CD8-positive, alpha-beta memory T cell (primary cell): Measurements from ENCODE around the gene DCDC2C. TPM values are rescaled to one million over a fixed set of nuclear protein-coding genes. Genes with fewer than 3 reads are reported as not detected.

Experiments
- CTCF ChIA-PET: fragments of 350-600 bp; sonication (Branson Sonifier 250); formaldehyde crosslinking; loops from one replicate; lab custom pipeline; 2021; ENCODE audit warnings: antibody characterized with exemption; lab: Charles Lee
- POLR2A ChIA-PET: fragments of 350-600 bp; sonication (Branson Sonifier 250); formaldehyde crosslinking; loops from one replicate; lab custom pipeline; 2021; ENCODE audit warnings: antibody characterized with exemption; lab: Charles Lee
- DNase-seq, 5 donors: peaks; one replicate each; pipeline versions ENCODE4 v3.0.0 to v3.0.0-alpha.2; 2020 to 2022; ENCODE audit warnings: mixed read lengths in 1 of 5
- H3K27ac ChIP-seq: one replicate; pipeline ENCODE4 v1.7.0; 2013; ENCODE audit warnings: low read depth, mild to moderate bottlenecking, low read length, moderate library complexity
- H3K27me3 ChIP-seq: 2 replicates; pipeline ENCODE4 v1.7.0; 2013; ENCODE audit warnings: low read length, mild to moderate bottlenecking; ENCODE audit not compliant: insufficient read depth, poor library complexity, severe bottlenecking
- H3K36me3 ChIP-seq: 2 replicates; pipeline ENCODE4 v1.7.0; 2013; ENCODE audit warnings: mild to moderate bottlenecking, low read length, moderate library complexity; ENCODE audit not compliant: insufficient read depth
- H3K4me1 ChIP-seq: 2 replicates; pipeline ENCODE4 v1.7.0; 2013; ENCODE audit warnings: mild to moderate bottlenecking, low read length, moderate library complexity; ENCODE audit not compliant: insufficient read depth
- H3K4me3 ChIP-seq: 2 replicates; pipeline ENCODE4 v1.7.0; 2013; ENCODE audit warnings: mild to moderate bottlenecking, low read length
- H3K9me3 ChIP-seq: 2 replicates; pipeline ENCODE4 v1.7.0; 2013; ENCODE audit warnings: mild to moderate bottlenecking, low read length
- H3K27ac Mint-ChIP-seq, 8 donors: one replicate each; pipeline ENCODE4 v1.8.0; 2020 to 2021; ENCODE audit warnings: mixed read lengths in 8 of 8, mild to moderate bottlenecking in 6 of 8, inconsistent platforms in 3 of 8, moderate library complexity in 3 of 8
- H3K27me3 Mint-ChIP-seq, 2 donors: one replicate each; pipeline ENCODE4 v1.8.0; 2020 to 2021; ENCODE audit warnings: mixed read lengths in 2 of 2, mild to moderate bottlenecking in 1 of 2, moderate library complexity in 1 of 2
- H3K36me3 Mint-ChIP-seq, 3 donors: one replicate each; pipeline ENCODE4 v1.8.0; 2020 to 2021; ENCODE audit warnings: mixed read lengths in 3 of 3, inconsistent platforms in 1 of 3, mild to moderate bottlenecking in 1 of 3
- H3K4me1 Mint-ChIP-seq, 3 donors: one replicate each; pipeline ENCODE4 v1.8.0; 2020 to 2021; ENCODE audit warnings: mixed read lengths in 3 of 3, inconsistent platforms in 1 of 3, mild to moderate bottlenecking in 1 of 3
- H3K4me3 Mint-ChIP-seq, 7 donors: one replicate each; pipeline ENCODE4 v1.8.0; 2020 to 2021; ENCODE audit warnings: mixed read lengths in 7 of 7, mild to moderate bottlenecking in 6 of 7, moderate library complexity in 4 of 7, inconsistent platforms in 2 of 7
- H3K9me3 Mint-ChIP-seq, 5 donors: one replicate each; pipeline ENCODE4 v1.8.0; 2020 to 2022; ENCODE audit warnings: mixed read lengths in 5 of 5, mild to moderate bottlenecking in 3 of 5, moderate library complexity in 2 of 5, inconsistent platforms in 1 of 5
- polyA plus RNA-seq: library from polyadenylated mRNA; unstranded; fragments of 300-500 nt; fragmentation: Illumina TruSeq; gene quantifications from one replicate; pipeline ENCODE4 v1.2.3, GENCODE V29; 2021
- total RNA-seq, 2 experiments: library from RNA; stranded (reverse); gene quantifications; one replicate each; pipeline ENCODE4 v1.2.3, GENCODE V29; 2021

DCDC2C gene
- total and polyA plus RNA-seq, 3 experiments from 2014 or later = not detected

DNA sequence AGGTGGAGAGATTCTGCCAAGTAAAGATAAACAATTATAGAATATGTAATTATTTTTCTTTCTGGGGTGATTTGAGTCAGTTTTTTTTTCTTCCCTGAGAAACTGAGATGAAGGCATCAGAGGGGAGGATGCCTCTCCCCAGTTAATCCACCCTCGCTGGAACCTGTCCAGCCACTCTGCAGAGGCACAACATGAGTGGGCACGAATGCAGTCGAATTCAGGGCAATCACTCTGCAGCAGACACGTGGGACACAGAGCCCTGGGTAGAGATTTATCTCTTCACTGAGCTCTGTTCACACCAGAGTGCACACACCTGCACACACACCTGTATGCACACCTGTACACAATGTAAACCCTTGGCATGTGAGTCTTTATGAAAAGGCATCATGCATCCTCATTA is 154.2 kb downstream of the DCDC2C start:
- H3K4me1 ChIP-seq = no peaks in the 10 kb centered on the region
- ChIA-PET CTCF (no interaction called here), POLR2A (no interaction called here)
- H3K4me3 ChIP-seq = no peak overlapping the region
- H3K27me3 Mint-ChIP-seq = peaks cover 0 to 3% of the 10 kb centered on the region in 2 donors
- no peak for DNase-seq
- no peak overlapping the region for H3K27ac ChIP-seq
- H3K27ac Mint-ChIP-seq = no peak overlapping the region
- no peak overlapping the region for H3K4me3 Mint-ChIP-seq
- H3K9me3 Mint-ChIP-seq = peaks cover 6 to 13% (median 10%) of the 10 kb centered on the region in 5 donors
- no peaks in the 10 kb centered on the region for H3K4me1 Mint-ChIP-seq
- H3K36me3 Mint-ChIP-seq = no peaks in the 10 kb centered on the region
- no peaks in the 10 kb centered on the region for H3K36me3 ChIP-seq
- H3K9me3 ChIP-seq = no peaks in the 10 kb centered on the region
- no peaks in the 10 kb centered on the region for H3K27me3 ChIP-seq

- DNase-seq = no peak
These were observed 161.8 kb downstream of the DCDC2C start for GRCh38 chr2:3864943-3865865.

DNA sequence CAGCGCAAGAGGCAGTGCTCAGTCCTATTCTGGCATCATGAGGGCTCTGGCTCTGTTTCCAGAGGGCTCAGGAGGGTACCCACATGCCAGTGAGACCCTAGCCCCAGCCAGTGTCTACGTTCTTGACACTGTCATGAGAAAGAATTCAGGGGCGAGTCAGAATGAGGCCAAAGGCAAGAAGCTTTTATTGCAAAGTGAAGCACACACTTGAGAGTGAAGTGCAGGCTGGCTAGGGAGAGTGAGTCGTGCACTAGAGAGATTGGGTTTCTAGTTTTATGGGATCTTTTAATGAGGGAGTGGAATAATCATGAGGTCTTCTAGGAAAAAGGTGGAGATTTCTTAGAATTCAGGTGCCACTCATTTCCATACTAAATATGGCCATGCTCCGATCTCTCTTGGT is 164.1 kb downstream of the DCDC2C start:
- Histone ChIP-seq H3K27me3 (no peaks in the 10 kb centered on the region), H3K9me3 (no peaks in the 10 kb centered on the region), H3K4me3 (no peak overlapping the region), H3K27ac (no peak overlapping the region), H3K36me3 (no peaks in the 10 kb centered on the region), H3K4me1 (no peaks in the 10 kb centered on the region)
- Mint-ChIP-seq H3K27ac (no peak overlapping the region), H3K36me3 (no peaks in the 10 kb centered on the region), H3K4me1 (no peaks in the 10 kb centered on the region), H3K27me3 (no peaks in the 10 kb centered on the region), H3K4me3 (no peak overlapping the region), H3K9me3 (no peaks in the 10 kb centered on the region)
- ChIA-PET CTCF (no interaction called here), POLR2A (no interaction called here)
- no peak for DNase-seq

More at GRCh38 chr2:3864943-3865865, 161.8 kb downstream of the DCDC2C start:
- Mint-ChIP-seq H3K4me1 (no peaks in the 10 kb centered on the region), H3K9me3 (peaks cover 0 to 3% (median 0%) of the 10 kb centered on the region in 5 donors), H3K4me3 (no peak overlapping the region), H3K27me3 (no peaks in the 10 kb centered on the region), H3K36me3 (no peaks in the 10 kb centered on the region), H3K27ac (no peak overlapping the region)
- H3K27ac ChIP-seq = no peak overlapping the region
- CTCF ChIA-PET = no interaction called here
- H3K4me3 ChIP-seq = no peak overlapping the region
- POLR2A ChIA-PET = no interaction called here
- H3K36me3 ChIP-seq = no peaks in the 10 kb centered on the region
- no peaks in the 10 kb centered on the region for H3K4me1 ChIP-seq
- no peaks in the 10 kb centered on the region for H3K27me3 ChIP-seq
- H3K9me3 ChIP-seq = no peaks in the 10 kb centered on the region

GRCh38 chr2:3868012-3868805 is 164.8 kb downstream of the DCDC2C start:
- Histone ChIP-seq H3K36me3 (no peaks in the 10 kb centered on the region), H3K4me3 (no peak overlapping the region), H3K9me3 (no peaks in the 10 kb centered on the region), H3K4me1 (no peaks in the 10 kb centered on the region), H3K27ac (no peak overlapping the region), H3K27me3 (no peaks in the 10 kb centered on the region)
- Mint-ChIP-seq H3K27me3 (no peaks in the 10 kb centered on the region), H3K9me3 (no peaks in the 10 kb centered on the region), H3K27ac (no peak overlapping the region), H3K4me1 (no peaks in the 10 kb centered on the region), H3K4me3 (no peak overlapping the region), H3K36me3 (no peaks in the 10 kb centered on the region)
- POLR2A ChIA-PET = no interaction called here
- CTCF ChIA-PET = no interaction called here
- DNase-seq = no peak

DNA sequence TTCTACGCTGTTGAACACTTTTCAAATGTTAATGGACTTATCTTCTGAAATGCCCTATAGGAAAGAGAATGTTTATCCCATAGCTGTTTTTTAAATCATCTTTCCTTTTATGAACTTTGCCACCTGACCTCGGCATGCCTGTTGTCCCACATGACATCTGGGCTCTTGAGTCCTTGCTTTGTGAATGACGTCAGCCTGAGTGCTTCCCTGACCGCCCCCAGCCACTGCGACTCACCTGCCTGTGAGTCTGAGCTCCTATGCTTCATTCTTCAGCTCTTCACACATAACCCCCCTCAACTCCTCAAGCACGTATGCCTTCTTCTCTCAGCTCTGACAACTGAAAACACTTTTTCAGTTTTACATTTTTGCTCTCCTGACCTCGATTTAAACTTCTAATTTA is 166.8 kb downstream of the DCDC2C start:
- H3K27ac Mint-ChIP-seq = no peak overlapping the region
- POLR2A ChIA-PET = no interaction called here

DNA sequence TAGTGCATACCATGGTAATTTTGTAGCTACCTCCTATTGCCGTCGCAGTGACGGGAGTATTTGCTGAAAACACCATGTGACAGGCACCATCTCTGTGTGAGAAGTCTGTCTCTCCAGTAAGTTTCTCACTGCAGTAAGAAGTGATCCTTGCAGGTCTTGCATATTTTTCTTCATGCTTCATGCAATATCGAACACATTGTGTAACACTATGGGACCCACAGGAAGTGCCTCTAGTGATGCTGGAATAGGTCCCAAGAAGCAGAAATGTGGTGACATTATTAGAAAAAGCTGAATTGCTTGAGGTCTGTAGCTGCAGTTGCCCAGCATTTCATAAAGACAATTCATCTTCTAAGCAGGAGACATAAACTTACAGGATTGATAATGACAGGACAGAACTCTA is 167.6 kb downstream of the DCDC2C start:
- no peaks in the 10 kb centered on the region for H3K27me3 ChIP-seq
- Mint-ChIP-seq H3K27me3 (no peaks in the 10 kb centered on the region), H3K9me3 (no peaks in the 10 kb centered on the region), H3K4me1 (no peaks in the 10 kb centered on the region), H3K4me3 (no peak overlapping the region), H3K27ac (no peak overlapping the region), H3K36me3 (no peaks in the 10 kb centered on the region)
- DNase-seq = no peak
- H3K4me3 ChIP-seq = no peak overlapping the region
- ChIA-PET POLR2A (no interaction called here), CTCF (no interaction called here)
- no peaks in the 10 kb centered on the region for H3K9me3 ChIP-seq
- no peaks in the 10 kb centered on the region for H3K4me1 ChIP-seq
- no peaks in the 10 kb centered on the region for H3K36me3 ChIP-seq
- no peak overlapping the region for H3K27ac ChIP-seq

More for the DNA sequence above, 166.8 kb downstream of the DCDC2C start:
- H3K4me1 Mint-ChIP-seq = no peaks in the 10 kb centered on the region
- no peaks in the 10 kb centered on the region for H3K36me3 Mint-ChIP-seq
- H3K27me3 Mint-ChIP-seq = no peaks in the 10 kb centered on the region
- CTCF ChIA-PET = no interaction called here
- Histone ChIP-seq H3K36me3 (no peaks in the 10 kb centered on the region), H3K4me1 (no peaks in the 10 kb centered on the region), H3K27me3 (no peaks in the 10 kb centered on the region), H3K4me3 (no peak overlapping the region), H3K27ac (no peak overlapping the region), H3K9me3 (no peaks in the 10 kb centered on the region)
- H3K4me3 Mint-ChIP-seq = no peak overlapping the region
- DNase-seq = no peak
- no peaks in the 10 kb centered on the region for H3K9me3 Mint-ChIP-seq

DNA sequence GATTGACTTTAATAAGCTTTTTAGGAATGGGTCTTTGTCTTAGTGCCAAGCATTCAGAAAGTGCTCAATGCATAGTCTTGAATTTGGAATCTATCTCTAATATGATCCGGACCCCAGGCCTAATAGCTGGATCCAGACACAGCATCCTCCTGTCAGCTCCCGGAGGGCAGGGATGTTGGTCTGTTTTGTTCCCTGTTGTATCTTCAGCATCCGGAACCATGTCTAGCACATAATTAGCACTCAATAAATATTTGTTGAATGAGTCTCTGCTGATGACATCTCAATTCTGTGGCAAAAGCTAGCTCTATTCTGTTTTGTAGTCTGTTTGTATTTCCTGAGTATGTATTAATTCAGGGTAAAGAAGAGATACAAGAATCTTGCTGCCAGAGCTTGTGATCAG is 169.1 kb downstream of the DCDC2C start:
- no peak overlapping the region for H3K27ac Mint-ChIP-seq
- Histone ChIP-seq H3K4me3 (no peak overlapping the region), H3K36me3 (no peaks in the 10 kb centered on the region), H3K27ac (no peak overlapping the region), H3K9me3 (no peaks in the 10 kb centered on the region), H3K27me3 (no peaks in the 10 kb centered on the region), H3K4me1 (no peaks in the 10 kb centered on the region)
- no peaks in the 10 kb centered on the region for H3K4me1 Mint-ChIP-seq
- DNase-seq = no peak
- CTCF ChIA-PET = no interaction called here
- no peaks in the 10 kb centered on the region for H3K36me3 Mint-ChIP-seq
- POLR2A ChIA-PET = no interaction called here
- no peaks in the 10 kb centered on the region for H3K27me3 Mint-ChIP-seq
- peaks cover 0 to 2% (median 0%) of the 10 kb centered on the region in 5 donors for H3K9me3 Mint-ChIP-seq
- no peak overlapping the region for H3K4me3 Mint-ChIP-seq

DNA sequence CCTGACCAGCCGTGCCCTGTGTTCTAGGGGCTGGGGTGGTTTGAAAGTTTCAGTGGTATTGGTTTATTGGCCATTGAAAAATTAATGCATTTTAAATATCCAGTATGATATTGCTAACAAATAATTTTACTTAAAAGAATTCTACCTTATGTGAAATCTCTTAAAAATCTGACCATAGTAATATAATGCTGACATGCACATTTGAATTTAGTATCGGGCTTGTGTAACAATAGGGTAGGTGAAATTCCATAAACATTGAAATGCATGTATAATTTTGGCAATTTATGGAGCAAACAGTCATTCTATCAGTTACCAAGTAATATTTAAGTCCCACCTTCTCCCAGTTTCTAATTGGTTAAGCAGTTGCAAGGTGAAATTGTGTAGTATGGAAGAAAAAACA is 170.5 kb downstream of the DCDC2C start:
- Mint-ChIP-seq H3K4me3 (no peak overlapping the region), H3K4me1 (no peaks in the 10 kb centered on the region), H3K27ac (no peak overlapping the region), H3K27me3 (no peaks in the 10 kb centered on the region), H3K36me3 (no peaks in the 10 kb centered on the region), H3K9me3 (peaks cover 0 to 2% (median 0%) of the 10 kb centered on the region in 5 donors)
- no peaks in the 10 kb centered on the region for H3K27me3 ChIP-seq
- H3K4me3 ChIP-seq = no peak overlapping the region
- ChIA-PET POLR2A (no interaction called here), CTCF (no interaction called here)
- no peak for DNase-seq
- H3K36me3 ChIP-seq = no peaks in the 10 kb centered on the region
- no peak overlapping the region for H3K27ac ChIP-seq
- H3K9me3 ChIP-seq = no peaks in the 10 kb centered on the region
- H3K4me1 ChIP-seq = no peaks in the 10 kb centered on the region
